OCI-LY3 (cell line): ENCODE results near the gene USP47.

Experiments
- CTCF ChIP-seq: fragments of 200-600, 300-600 bp; sonication (generic); IDR thresholded peaks from 2 replicates; pipeline ENCODE4 v1.5.1; 2014; ENCODE audit warnings: antibody characterized with exemption, low read length, low read depth
- EZH2phosphoT487 ChIP-seq: fragments of 200-600 bp; shearing (Covaris generic); IDR thresholded peaks from 2 replicates; pipeline ENCODE4 v1.6.1; 2018; ENCODE audit warnings: antibody characterized with exemption, mixed run types, low read depth

- TF ChIP-seq CTCF = no peak
- no peak for TF ChIP-seq EZH2phosphoT487
Measured at GRCh38 chr11:11822946-11823345, 18.8 kb upstream of the USP47 start.
